GM21619 (cell line): Measurements from ENCODE around the gene WDR44.
"Not testable (repeated sequence)": the region's sequence is repeated elsewhere in the genome, so short reads cannot be mapped to it uniquely, and the experiment has no call there.

Experiments
- ATAC-seq: cut with Tn5 transposase; IDR thresholded peaks from one replicate; pipeline ENCODE4 v1.9.1; 2021; ENCODE audit not compliant: unreplicated experiment

Gene WDR44

DNA sequence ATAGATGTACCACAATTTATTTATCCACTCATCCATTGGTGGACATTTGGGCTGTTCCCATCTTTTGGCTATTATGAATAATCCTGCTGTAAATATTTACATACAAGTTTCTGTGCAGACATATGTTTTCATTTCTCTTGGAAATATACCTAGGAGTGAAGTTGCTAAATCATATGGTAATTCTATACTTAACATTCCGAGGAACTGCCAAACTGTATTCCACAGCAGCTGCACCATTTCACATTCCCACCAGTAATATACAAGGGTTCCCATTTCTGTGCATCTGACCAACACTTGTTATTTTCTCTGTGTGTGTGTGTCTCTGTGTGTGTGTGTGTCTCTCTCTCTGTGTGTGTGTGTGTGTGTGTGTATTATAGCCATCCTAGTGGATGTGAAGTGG lies 134.3 kb downstream of the WDR44 start:
- ATAC-seq = no peak

DNA sequence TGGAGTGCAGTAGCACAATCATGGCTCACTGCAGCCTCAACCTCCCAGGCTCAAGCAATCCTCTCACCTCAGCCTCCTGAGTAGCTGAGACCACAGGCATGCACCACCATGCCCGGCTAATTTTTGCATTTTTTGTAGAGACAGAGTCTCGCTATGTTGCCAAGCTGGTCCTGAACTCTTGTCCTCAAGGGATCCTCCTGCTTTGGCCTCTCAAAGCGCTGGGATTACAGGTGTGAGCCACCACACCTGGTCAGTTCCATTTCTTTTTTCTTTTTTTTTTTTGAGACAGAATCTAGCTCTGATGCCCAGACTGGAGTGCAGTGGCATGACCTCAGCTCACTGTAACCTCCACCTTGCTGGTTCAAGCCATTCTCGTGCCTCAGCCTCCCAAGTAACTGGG lies 136.5 kb downstream of the WDR44 start:
- not testable (repeated sequence) for ATAC-seq

- no peak for ATAC-seq
These were observed 138.5 kb downstream of the WDR44 start for GRCh38 chrX:118484216-118484903.

GRCh38 chrX:118486693-118487092 lies 140.8 kb downstream of the WDR44 start:
- not testable (repeated sequence) for ATAC-seq

DNA sequence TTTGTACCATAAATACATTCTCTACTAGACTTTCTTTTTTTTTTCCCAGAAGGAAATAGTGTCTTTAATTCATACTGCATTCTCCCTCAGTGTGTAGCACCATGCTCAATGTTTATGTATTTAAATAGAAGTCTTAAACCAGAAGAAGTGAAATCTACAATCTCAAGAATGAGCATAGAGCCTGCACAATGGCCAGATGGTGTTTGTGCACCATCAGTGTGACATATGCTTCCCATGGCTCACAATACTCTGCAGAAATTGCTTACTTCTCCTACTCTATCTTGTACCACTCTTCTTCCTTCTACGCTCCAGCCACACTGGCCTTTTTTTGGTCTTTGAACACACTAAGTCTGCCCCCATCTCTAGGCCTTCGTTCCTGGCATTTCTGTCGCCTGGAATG lies 147.1 kb downstream of the WDR44 start:
- no peak for ATAC-seq

GRCh38 chrX:118493653-118494297 lies 147.9 kb downstream of the WDR44 start:
- no peak for ATAC-seq

DNA sequence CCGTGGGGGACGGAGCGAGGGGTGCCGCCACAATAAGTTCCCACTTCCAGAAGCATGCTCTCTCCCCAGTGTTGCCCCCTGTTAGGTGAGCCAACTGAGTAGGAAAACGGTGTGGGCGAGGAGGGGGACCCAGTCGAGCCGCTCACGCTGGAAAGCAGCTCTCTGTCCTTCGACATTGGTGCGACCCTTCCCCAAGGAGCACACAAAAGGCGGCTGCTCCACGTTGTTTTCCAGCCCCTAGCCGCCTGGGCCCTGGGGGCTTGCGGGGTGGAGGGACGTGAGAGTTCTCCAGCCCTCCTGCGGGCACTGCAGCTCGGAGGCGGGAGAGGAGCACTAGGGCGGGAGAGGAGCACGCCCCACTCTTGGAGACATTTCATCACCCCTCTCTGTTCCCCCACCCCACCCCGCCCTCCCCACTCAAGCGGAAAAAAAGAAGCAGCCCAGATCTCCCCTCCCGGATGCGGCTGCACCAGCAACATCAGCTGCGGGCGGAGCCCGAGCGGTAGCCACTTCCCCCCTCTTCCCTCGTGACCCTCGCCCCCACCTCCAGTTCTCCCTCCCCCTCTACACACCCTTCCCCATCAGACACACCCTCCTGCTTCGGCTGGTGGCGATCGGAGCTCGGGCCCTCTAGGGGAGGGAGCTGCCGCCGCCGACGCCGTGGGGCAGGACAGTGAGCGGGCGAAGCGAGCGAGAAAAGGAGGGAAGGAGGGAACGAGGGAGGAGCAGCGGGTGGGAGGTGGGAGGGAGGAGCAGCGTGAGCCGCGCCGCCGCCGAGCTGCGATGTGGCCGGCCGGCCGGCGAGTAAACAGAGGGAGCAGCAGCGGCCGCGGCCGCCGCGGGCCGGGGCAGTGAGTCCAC lies 149.4 kb downstream of the WDR44 start, which contains the start of gene DOCK11:
Gene DOCK11 (plus strand): TSS at position 755 of the 861 bp plus-strand sequence. CDS start 157 bp downstream, outside the sequence.
- peak; percentile 61 for ATAC-seq

GRCh38 chrX:118495958-118496762 lies 150.3 kb downstream of the WDR44 start:
- peak; percentile 60 for ATAC-seq

- peak; percentile 12 for ATAC-seq
These were observed 150.8 kb downstream of the WDR44 start for GRCh38 chrX:118496763-118497079.

DNA sequence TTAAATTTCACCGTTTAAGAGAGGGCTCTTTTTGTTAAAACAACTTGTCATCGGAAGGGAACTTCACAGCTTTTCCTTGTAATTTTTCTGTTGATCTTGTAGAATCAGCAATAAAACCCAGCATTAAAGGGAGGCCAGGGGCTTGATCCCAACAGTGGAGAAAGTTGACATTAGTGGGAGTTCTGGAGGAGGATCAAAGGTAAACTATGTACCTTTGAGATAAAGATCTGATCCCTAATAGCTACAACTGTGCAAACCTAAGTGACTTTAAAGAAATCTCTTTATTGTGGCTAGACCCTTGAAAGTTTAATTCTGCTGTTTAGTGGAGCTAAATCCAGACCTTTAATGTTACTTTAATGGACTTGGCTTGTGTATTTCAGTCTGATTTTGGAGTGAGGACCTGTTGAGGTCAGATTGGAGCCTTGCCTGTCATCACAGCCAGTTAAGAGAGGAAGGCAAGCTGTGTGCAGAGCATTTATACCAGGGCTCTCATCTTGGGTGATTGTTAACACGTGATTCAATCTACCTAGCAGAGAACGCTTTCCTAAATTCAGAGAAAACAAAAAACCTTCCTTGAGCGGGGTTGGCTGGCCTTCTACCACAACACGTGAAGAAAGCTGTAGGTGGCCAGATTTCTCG lies 151.4 kb downstream of the WDR44 start:
- ATAC-seq = no peak

- ATAC-seq = no peak
These were observed 152.4 kb downstream of the WDR44 start for GRCh38 chrX:118498351-118498750.

GRCh38 chrX:118498755-118499154 lies 152.8 kb downstream of the WDR44 start:
- ATAC-seq = no peak

GRCh38 chrX:118499295-118499694 lies 153.4 kb downstream of the WDR44 start:
- no peak for ATAC-seq
